IPS-20b (cell line): ENCODE measurements around the gene ADAMTSL1.

Source experiments
- H3K27ac ChIP-seq: one replicate; pipeline ENCODE4 v1.5.1; 2013; ENCODE audit warnings: low read length
- H3K27me3 ChIP-seq: 2 replicates; pipeline ENCODE4 v1.6.1; 2013; ENCODE audit warnings: mild to moderate bottlenecking, low read length, inconsistent platforms; ENCODE audit not compliant: insufficient read depth
- H3K36me3 ChIP-seq: 2 replicates; pipeline ENCODE4 v1.6.1; 2013; ENCODE audit warnings: low read depth, mild to moderate bottlenecking, inconsistent platforms, low read length, moderate library complexity; ENCODE audit not compliant: insufficient read depth
- H3K4me1 ChIP-seq: 2 replicates; pipeline ENCODE4 v1.6.1; 2013; ENCODE audit warnings: mild to moderate bottlenecking, control low read depth, inconsistent platforms, low read length, moderate library complexity; ENCODE audit not compliant: insufficient read depth
- H3K4me3 ChIP-seq: 2 replicates; pipeline ENCODE4 v1.5.1; 2013; ENCODE audit warnings: mild to moderate bottlenecking, low read length, inconsistent platforms
- H3K9ac ChIP-seq: 2 replicates; pipeline ENCODE4 v1.6.1; 2013; ENCODE audit warnings: low read depth, mild to moderate bottlenecking, inconsistent platforms, low read length, moderate library complexity
- H3K9me3 ChIP-seq: 2 replicates; pipeline ENCODE4 v1.6.1; 2013; ENCODE audit warnings: mild to moderate bottlenecking, low read depth, low read length, inconsistent platforms; ENCODE audit not compliant: insufficient read depth

Gene ADAMTSL1

DNA sequence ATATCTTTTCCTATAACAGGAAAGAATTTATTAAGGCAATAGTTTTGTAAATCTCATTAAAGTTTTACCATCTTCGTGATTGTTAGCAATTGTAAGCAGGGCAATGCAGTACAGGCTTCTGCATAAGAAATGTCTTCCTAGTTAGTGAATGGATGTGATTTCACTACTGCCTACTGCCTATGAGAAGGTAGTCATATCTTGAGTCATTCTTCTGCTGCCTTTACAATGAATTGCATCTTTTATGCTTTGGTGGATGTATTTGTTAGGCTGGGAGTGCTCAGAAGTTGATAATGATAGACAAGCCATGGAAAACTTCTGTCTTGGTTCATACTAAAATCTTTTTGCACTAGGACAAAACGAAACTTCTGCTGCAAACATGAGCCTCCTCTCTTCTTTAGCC, 128.0 kb downstream of the ADAMTSL1 start:
- Histone ChIP-seq H3K27ac (no peak overlapping the region), H3K4me3 (no peak overlapping the region), H3K27me3 (no peaks in the 10 kb centered on the region), H3K4me1 (peaks cover 18% of the 10 kb centered on the region), H3K9ac (no peak overlapping the region), H3K9me3 (peaks cover 15% of the 10 kb centered on the region; the same call in 1 of the 2 replicates), H3K36me3 (no peaks in the 10 kb centered on the region)

DNA sequence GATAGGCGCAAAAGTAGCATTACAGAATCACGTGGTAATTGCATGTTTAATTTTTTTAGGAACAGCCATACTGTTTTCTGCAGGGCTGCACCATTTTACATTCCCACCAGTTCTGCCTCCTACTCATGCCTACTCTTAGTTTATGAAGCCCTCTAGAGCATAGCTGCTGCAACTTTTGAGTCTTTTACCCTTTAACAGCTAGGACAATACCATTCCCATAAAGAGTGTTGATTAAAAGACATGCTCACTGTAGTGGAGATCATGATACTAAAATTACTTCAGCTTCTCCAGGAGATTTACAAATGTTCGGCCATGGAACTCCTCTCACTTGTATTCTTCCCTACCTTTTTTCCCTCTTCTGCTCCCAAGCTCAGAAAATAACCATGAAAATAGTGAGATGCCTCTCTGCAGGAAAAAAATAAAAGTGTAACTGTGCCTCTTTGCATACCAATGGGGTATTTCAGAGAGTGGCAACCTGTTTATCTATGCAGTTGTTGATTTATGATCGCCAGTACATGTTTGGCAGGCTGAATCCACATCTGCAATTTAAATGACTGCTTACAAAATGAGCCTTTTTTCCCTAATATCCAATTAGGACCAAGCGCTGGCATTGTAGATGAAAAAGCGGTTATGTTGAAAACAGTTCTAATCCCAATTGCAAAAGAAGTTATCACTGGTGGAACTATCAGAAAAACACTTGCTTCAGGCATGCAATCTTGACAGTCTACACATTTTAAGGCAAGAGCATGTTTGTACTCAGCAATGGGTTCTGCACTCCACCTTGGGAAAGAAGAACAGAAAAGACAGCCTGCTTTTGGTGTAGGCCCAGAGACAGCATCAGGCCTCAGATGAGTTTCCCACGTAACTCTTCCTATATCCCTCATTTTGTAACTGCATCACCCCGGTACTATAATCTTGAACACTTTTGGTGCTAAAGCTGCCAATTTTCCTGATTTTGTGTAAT, 131.1 kb downstream of the ADAMTSL1 start:
- no peaks in the 10 kb centered on the region for H3K36me3 ChIP-seq
- no peaks in the 10 kb centered on the region for H3K27me3 ChIP-seq
- peaks cover 22% of the 10 kb centered on the region for H3K4me1 ChIP-seq

DNA sequence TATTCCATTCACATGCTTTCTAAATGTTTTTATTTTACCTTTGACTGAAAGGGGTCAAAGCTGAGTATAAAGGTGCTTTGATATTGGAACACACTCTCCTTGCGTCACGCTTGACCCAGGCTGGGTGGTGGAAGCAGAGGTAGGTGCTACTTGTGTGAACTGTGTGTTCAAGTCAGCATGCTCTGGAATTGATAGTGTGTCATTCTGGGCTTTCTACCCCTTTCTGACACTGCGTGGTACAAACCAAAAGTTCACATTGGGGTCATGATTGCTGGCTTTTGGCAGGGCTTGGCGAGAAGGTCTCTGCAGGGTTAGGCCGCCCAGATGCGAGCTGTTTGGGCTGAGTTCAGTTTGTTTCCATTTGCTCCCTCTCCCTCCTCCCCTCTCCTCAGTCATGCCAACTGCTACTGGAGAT, 131.8 kb downstream of the ADAMTSL1 start:
- Histone ChIP-seq H3K36me3 (no peaks in the 10 kb centered on the region), H3K4me3 (no peak overlapping the region), H3K27ac (no peak overlapping the region), H3K9ac (no peak overlapping the region), H3K27me3 (no peaks in the 10 kb centered on the region), H3K9me3 (peaks cover 15% of the 10 kb centered on the region; the same call in 1 of the 2 replicates), H3K4me1 (peaks cover 22% of the 10 kb centered on the region)

More for the DNA sequence above, 131.1 kb downstream of the ADAMTSL1 start:
- no peak overlapping the region for H3K27ac ChIP-seq
- peaks cover 15% of the 10 kb centered on the region; the same call in 1 of the 2 replicates for H3K9me3 ChIP-seq
- H3K9ac ChIP-seq: no peak overlapping the region
- no peak overlapping the region for H3K4me3 ChIP-seq

DNA sequence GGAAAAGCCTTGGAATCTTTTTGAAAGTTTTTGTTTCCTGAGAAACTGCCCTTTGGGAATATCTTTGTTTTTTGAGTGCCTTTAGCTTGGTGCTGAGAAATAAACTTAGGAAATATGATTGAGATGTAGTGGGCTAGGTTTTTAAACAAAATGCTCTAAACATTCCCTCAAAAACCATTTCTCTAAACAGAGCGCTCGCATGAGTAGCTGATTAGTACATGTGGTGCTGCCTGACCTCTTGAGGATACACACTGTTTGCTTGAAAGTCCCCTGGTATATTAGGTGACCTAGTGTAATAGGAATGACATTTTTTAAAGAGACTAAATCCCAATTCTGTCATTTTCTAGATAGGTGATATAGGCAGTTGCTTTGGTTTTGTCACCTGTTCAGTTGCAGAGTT, 132.3 kb downstream of the ADAMTSL1 start:
- Histone ChIP-seq H3K27ac (no peak overlapping the region), H3K4me3 (no peak overlapping the region), H3K4me1 (peaks cover 22% of the 10 kb centered on the region), H3K27me3 (no peaks in the 10 kb centered on the region), H3K36me3 (no peaks in the 10 kb centered on the region), H3K9ac (no peak overlapping the region), H3K9me3 (peaks cover 15% of the 10 kb centered on the region; the same call in 1 of the 2 replicates)

DNA sequence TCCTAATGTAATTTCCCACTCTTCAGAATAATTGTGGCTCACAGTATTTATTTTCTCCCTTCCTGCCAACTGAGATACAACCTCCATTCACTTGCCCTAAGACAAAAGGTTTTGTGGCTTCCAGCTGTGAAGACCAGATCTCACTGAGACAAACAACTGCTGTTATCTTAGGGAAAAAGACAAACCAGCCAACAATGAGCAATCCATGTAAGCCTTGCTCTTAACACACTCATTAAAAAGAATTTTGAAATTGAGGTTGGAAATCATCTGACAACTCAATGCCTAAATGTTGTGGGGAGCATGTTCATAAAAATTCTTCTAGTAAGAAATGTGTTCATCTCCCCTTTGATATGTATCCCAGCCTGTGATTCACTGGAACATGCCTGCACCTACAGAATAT, 132.9 kb downstream of the ADAMTSL1 start:
- no peak overlapping the region for H3K27ac ChIP-seq
- peaks cover 15% of the 10 kb centered on the region; the same call in 1 of the 2 replicates for H3K9me3 ChIP-seq
- H3K4me3 ChIP-seq: no peak overlapping the region
- peaks cover 22% of the 10 kb centered on the region for H3K4me1 ChIP-seq
- H3K27me3 ChIP-seq: no peaks in the 10 kb centered on the region
- no peaks in the 10 kb centered on the region for H3K36me3 ChIP-seq
- H3K9ac ChIP-seq: no peak overlapping the region

DNA sequence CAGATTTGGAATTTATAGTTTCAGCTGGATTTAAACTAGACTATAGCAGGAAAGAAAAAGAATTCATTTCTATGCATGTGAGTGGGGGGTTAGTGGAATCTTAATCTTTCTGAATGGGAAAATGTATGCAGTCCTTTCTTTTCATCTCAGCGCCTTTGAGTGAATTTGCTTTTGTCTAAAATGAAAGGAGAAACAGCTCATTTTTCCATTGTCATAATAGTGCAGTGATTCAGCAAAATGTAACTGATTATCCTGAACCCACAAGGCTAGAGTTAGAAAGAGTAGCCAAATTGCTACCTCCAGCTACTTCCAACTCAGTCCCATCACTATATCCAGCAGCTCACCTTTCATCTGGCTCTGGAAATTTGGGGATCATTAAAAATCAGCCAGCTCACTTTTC, 134.4 kb downstream of the ADAMTSL1 start:
- Histone ChIP-seq H3K36me3 (no peaks in the 10 kb centered on the region), H3K9ac (no peak overlapping the region), H3K4me1 (peaks cover 22% of the 10 kb centered on the region)

DNA sequence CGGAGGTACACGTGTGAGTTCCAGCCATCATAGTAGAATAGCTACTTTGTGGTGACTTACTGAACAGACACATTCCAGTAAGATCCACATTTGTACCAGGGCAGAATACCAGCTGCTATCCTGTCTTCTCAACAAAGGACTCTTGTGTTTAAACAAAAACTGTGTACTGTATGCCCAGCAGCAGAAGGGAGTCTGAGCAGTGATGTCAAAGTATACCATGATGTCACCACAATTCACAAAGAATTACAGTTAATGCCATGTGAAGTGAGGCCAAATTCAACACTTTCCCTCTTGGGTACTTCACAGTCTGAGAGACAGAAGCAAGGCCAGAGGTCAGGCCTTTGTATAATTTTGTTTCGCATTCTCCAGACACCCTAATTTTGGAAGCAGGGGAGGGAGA, 137.0 kb downstream of the ADAMTSL1 start:
- no peak overlapping the region for H3K9ac ChIP-seq
- no peak overlapping the region for H3K4me3 ChIP-seq
- peaks cover 12% of the 10 kb centered on the region; the same call in 1 of the 2 replicates for H3K4me1 ChIP-seq
- no peaks in the 10 kb centered on the region for H3K9me3 ChIP-seq
- H3K27ac ChIP-seq: no peak overlapping the region
- no peaks in the 10 kb centered on the region for H3K36me3 ChIP-seq
- no peaks in the 10 kb centered on the region for H3K27me3 ChIP-seq

More for the DNA sequence above, 134.4 kb downstream of the ADAMTSL1 start:
- H3K27me3 ChIP-seq: no peaks in the 10 kb centered on the region
- no peak overlapping the region for H3K27ac ChIP-seq
- H3K4me3 ChIP-seq: no peak overlapping the region
- peaks cover 6% of the 10 kb centered on the region; the same call in 1 of the 2 replicates for H3K9me3 ChIP-seq

DNA sequence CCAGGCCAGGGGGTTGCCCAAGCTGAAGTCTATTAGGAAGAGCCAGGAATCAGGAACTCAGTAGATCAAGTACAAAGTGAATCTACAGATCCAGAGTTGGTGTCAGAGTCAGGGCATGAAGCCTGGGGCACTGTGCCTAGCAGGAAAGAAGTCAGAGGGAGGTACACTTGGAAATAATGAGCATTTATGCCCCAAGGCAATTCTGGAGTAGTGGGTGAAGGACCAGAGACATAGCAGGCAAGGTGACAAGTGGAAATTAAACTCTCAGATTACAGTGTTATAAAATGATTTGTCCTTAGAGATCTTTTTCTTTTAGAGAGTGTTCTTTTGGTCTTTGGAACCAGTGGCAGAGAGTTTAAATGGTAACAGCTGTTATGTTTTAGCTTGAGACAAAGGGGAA, 138.0 kb downstream of the ADAMTSL1 start:
- Histone ChIP-seq H3K36me3 (no peaks in the 10 kb centered on the region), H3K27ac (no peak overlapping the region), H3K4me3 (no peak overlapping the region), H3K9me3 (no peaks in the 10 kb centered on the region), H3K4me1 (peaks cover 3% of the 10 kb centered on the region; the same call in 1 of the 2 replicates), H3K9ac (no peak overlapping the region), H3K27me3 (no peaks in the 10 kb centered on the region)

DNA sequence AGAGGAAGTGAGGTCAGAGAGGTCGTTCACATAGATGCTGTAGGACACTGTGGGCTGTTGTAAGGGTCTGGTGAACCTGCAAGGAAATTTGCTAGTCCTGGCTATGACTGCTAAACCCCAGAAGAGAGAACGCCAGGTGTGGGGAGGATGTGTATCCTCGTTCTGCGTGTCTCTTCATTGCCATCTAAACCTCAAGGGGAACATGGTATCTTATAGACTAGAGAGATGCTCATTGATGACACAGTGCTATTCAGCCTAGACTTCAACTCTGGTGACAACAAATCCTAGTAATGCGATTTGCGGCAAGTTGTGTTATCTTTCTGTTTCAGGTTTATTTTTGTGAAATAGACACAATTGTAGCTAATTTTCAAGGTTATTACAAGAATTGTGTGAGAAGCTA, 140.2 kb downstream of the ADAMTSL1 start:
- Histone ChIP-seq H3K4me1 (no peaks in the 10 kb centered on the region), H3K27me3 (no peaks in the 10 kb centered on the region), H3K9me3 (no peaks in the 10 kb centered on the region), H3K27ac (no peak overlapping the region), H3K36me3 (no peaks in the 10 kb centered on the region), H3K9ac (no peak overlapping the region), H3K4me3 (no peak overlapping the region)

DNA sequence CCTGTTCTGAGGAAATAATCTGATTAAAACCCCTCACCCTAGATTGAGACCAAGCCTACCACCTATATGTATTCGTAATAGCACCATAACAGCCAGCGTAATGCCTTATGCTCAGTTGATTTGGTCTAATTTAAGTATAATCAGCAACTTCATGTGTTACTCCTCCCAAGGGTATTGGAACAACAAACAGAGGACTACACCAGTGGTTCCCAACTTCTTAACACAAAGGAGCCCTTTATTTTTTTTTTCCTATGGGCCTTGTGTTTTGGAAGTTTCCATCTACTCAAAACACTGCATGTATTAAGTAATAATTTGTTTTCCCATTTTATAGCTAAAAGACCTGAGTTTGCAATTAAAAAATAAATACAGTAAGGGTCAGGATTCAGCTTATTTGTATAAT, 140.7 kb downstream of the ADAMTSL1 start:
- Histone ChIP-seq H3K4me3 (no peak overlapping the region), H3K27ac (no peak overlapping the region), H3K27me3 (no peaks in the 10 kb centered on the region), H3K36me3 (no peaks in the 10 kb centered on the region), H3K9ac (no peak overlapping the region), H3K4me1 (no peaks in the 10 kb centered on the region), H3K9me3 (no peaks in the 10 kb centered on the region)

DNA sequence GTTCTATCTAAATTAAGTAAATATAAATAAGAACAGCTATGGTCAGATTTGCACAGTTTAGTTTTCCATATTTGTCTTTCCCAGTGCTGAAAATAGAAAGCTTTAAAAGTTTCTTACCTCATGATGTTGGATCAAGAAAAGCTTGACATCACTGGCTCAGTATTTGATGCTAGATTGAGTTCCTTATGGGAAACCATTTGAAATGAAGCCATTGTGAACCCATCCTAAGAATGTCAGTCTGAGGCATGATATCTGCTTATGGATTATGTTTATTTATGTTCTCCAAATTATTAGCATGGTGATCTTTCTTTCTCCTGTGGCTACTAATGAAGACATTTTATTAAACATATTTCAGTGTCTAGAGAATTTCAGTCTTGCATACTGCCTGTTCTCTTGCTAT, 143.0 kb downstream of the ADAMTSL1 start:
- H3K4me3 ChIP-seq: no peak overlapping the region
- H3K27ac ChIP-seq: no peak overlapping the region
- H3K9ac ChIP-seq: no peak overlapping the region
- H3K27me3 ChIP-seq: no peaks in the 10 kb centered on the region
- H3K36me3 ChIP-seq: no peaks in the 10 kb centered on the region
- no peaks in the 10 kb centered on the region for H3K9me3 ChIP-seq
- no peaks in the 10 kb centered on the region for H3K4me1 ChIP-seq

DNA sequence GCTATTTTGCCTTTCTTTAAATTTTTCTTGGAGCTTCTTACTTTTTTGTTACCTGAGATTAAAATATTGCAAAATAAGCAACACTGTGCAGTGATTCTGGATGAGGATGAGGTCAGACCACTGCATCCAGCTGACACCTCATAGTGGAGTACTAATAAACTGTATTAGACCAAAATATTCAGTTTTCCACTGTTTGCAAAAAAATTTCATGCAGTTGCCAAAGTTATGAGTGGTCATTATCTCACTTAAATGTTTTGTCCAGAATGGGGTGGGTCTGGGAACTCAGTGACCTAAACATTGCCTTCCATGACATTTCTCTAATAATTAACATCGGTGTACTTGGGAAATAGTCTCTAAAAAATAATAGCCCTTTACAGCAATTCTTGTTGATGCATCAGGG, 143.8 kb downstream of the ADAMTSL1 start:
- Histone ChIP-seq H3K27me3 (no peaks in the 10 kb centered on the region), H3K9ac (no peak overlapping the region), H3K27ac (no peak overlapping the region), H3K4me3 (no peak overlapping the region), H3K4me1 (no peaks in the 10 kb centered on the region), H3K9me3 (no peaks in the 10 kb centered on the region), H3K36me3 (no peaks in the 10 kb centered on the region)
